ENCODE data around the gene MS4A6A.
A peak's percentile ranks its signal among the peaks of the same experiment; 100 is the strongest.
"Not testable (repeated sequence)": the region's sequence is repeated elsewhere in the genome, so short reads cannot be mapped to it uniquely, and the experiment has no call there.

The MS4A6A gene

GRCh38 chr11:60183591-60184205 lies 815 bp upstream of the MS4A6A start:
- FAIRE-seq = no peak

GRCh38 chr11:60175860-60176275 lies 7.0 kb downstream of the MS4A6A start:
- FAIRE-seq = no peak

- FAIRE-seq = no peak
Observed at GRCh38 chr11:60172011-60172410, 10.9 kb downstream of the MS4A6A start.

GRCh38 chr11:60170566-60170965 lies 12.3 kb downstream of the MS4A6A start:
- FAIRE-seq = no peak

- no peak for FAIRE-seq
Observed at GRCh38 chr11:60169264-60169915, 13.5 kb downstream of the MS4A6A start.

- no peak for FAIRE-seq
Observed at GRCh38 chr11:60168306-60168705, 14.6 kb downstream of the MS4A6A start.

GRCh38 chr11:60165951-60166350 lies 16.9 kb downstream of the MS4A6A start:
- FAIRE-seq = no peak

GRCh38 chr11:60165538-60165937 lies 17.3 kb downstream of the MS4A6A start:
- FAIRE-seq = no peak

GRCh38 chr11:60164550-60165075 lies 18.3 kb downstream of the MS4A6A start:
- no peak for FAIRE-seq

- no peak for FAIRE-seq
Observed at GRCh38 chr11:60161766-60162165, 21.1 kb downstream of the MS4A6A start.

- FAIRE-seq = no peak
Observed at GRCh38 chr11:60161107-60161506, 21.8 kb downstream of the MS4A6A start.

- no peak for FAIRE-seq
Observed at GRCh38 chr11:60159868-60160267, 23.0 kb downstream of the MS4A6A start.

GRCh38 chr11:60159284-60159683 lies 23.6 kb downstream of the MS4A6A start:
- no peak for FAIRE-seq

- FAIRE-seq = no peak
Observed at GRCh38 chr11:60158636-60159035, 24.2 kb downstream of the MS4A6A start.

- no peak for FAIRE-seq
Observed at GRCh38 chr11:60155931-60156330, 27.0 kb downstream of the MS4A6A start.

- not testable (repeated sequence) for FAIRE-seq
Observed at GRCh38 chr11:60152727-60153126, 30.2 kb downstream of the MS4A6A start.

- peak; percentile 28 for FAIRE-seq
Observed at GRCh38 chr11:60150279-60150678, 32.6 kb downstream of the MS4A6A start.

- FAIRE-seq = no peak
Observed at GRCh38 chr11:60145677-60146076, 37.2 kb downstream of the MS4A6A start.

- FAIRE-seq = no peak
Observed at GRCh38 chr11:60143768-60144167, 39.1 kb downstream of the MS4A6A start.

- no peak for FAIRE-seq
Observed at GRCh38 chr11:60133917-60134316, 49.0 kb downstream of the MS4A6A start.

- FAIRE-seq = no peak
Observed at GRCh38 chr11:60131912-60132311, 51.0 kb downstream of the MS4A6A start.

- FAIRE-seq = no peak
Observed at GRCh38 chr11:60130496-60130895, 52.4 kb downstream of the MS4A6A start.

- FAIRE-seq = no peak
Observed at GRCh38 chr11:60129853-60130252, 53.0 kb downstream of the MS4A6A start.

GRCh38 chr11:60128866-60129265 lies 54.0 kb downstream of the MS4A6A start:
- FAIRE-seq = not testable (repeated sequence)
